ENCODE data around the gene DPH1.
A peak's percentile ranks its signal among the peaks of the same experiment; 100 is the strongest.

DPH1 gene

DNA sequence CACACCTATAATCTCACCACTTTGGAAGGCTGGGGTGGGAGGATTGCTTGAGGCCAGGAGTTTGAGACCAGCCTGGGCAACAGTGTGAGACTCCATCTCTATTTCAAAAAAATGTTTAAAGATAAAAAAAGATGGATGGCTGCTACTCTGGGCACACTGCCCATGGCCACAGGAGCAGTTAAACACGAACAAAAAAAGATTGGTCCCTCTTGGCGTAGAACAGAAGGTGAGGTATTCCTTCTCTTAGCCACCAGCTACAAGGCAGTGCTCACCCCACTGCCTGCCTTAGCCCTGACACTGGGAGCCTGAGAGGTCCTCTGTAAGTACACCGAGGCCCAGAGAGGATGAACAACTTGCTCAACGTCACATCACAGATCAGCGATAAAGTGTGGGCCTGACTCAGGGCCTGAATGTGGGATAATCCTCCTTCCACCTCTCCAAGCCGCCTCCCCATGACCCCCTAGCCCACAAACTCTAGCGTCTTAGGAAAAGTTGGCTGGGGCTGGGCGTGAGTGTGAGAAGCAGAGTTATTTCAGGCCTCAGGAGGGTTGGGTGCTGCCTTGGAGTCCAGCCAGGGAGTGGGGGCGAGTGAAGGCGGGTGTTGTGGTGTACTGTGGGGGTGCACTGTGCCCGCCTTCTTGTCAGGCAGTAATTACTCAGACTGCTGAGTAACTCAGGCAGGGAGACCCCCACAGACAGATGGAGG, 2.3 kb upstream of the DPH1 start:
- no peak for DNase-seq

DNA sequence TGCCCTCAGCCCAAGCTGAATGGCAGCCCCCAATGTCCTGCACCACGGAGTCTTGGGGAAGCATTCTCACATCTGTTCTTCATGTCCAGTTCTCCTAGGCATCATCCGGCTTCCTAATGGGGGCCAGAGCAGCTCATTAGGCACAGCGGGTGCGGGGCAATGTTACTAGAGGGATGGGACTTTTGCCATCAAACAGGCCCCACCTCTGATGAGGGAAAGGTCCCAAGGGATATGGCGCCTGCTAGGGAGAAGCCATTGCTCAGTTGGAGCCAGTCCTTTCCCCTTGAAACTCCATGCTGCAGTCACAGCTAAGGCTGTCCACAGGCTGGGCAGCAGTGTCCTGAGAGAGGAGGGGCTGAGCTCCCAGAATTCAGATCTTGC, 1.7 kb upstream of the DPH1 start:
- no peak for DNase-seq

DNA sequence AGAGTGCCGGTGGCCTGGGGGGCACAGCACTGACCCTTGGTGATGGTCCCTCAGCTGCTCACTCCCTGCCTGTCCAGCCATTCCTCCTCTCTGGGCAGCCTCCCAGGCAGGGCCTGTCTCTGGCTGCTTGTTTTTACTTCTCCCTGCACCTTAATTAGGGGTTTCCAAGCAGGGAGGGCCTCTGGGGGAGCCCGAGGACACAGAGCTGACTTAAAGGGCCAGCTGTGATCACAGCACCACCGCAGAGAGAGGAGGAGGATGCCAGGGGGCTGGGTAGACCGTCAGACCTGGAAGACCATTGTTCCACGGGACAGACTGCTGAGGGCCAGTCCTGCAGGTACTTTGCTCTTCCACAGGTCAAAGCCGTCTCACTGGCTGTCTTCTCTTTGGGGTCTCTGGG, 1.2 kb upstream of the DPH1 start:
- DNase-seq = no peak

DNA sequence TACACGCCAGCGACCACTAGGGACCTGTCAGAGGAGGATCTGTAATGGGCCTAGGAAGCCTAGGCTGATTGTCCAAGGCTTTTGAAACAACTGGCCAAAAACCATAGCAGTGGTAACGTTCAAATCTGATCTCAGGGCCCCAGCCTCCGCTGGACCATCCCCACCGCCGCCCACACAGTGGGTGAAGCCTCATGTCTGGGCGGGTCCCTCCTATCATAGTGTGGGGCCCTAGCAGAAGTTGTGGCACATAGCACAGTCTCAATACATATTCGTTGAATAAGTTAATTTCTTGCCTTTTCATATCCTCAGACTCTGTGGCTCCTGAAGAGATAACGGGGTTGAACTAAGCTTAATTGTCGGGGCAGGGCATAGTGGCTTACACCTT, 818 bp downstream of the DPH1 start:
- DNase-seq = peak in 1 of 2 experiments; percentile 47

DNA sequence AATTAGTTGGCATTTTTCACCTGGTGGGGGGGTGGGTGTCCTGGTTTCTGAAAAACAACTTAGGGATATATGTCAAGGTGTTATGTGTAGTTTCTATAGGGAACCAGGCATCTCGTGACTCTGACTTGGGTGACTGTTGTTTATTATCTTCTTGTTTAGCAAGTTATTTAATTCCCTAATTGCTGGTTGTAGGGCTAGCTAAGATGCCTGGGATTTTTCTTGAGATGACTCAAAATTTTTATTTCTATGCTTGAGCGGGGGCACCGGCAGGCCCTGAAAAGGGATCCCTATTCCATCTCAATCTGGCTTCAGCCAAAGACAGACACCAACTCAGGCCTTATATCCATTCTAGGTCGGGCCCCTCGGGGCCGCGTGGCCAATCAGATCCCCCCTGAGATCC, 3.2 kb downstream of the DPH1 start:
- no peak for DNase-seq

DNA sequence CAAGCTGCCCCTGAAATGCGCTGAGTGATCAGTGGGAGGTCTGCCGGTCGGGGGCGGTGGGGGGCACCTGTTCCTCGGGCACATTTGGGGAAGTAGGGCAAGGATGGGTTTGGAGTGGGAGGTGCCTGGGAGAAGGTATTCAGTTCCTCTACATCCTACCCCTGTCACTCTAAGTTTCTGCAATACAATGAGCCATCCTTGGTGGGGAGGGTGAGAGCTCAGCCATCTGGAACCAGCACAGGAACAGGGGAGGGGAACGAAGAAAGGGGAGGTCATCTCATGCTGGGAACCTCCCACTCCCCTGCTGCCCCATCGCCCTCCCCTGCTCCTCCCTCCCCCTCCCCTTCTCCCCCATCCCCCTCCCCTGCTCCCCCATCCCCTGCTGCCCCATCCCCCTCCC, 4.2 kb downstream of the DPH1 start:
- no peak for DNase-seq

- no peak for DNase-seq
Observed at GRCh38 chr17:2034806-2035540, 5.0 kb downstream of the DPH1 start.

GRCh38 chr17:2035541-2036488, 5.9 kb downstream of the DPH1 start:
- DNase-seq = no peak

- DNase-seq = no peak
Observed at GRCh38 chr17:2037155-2037554, 7.2 kb downstream of the DPH1 start.

GRCh38 chr17:2040219-2040827, 10.4 kb downstream of the DPH1 start:
- DNase-seq = no peak

DNA sequence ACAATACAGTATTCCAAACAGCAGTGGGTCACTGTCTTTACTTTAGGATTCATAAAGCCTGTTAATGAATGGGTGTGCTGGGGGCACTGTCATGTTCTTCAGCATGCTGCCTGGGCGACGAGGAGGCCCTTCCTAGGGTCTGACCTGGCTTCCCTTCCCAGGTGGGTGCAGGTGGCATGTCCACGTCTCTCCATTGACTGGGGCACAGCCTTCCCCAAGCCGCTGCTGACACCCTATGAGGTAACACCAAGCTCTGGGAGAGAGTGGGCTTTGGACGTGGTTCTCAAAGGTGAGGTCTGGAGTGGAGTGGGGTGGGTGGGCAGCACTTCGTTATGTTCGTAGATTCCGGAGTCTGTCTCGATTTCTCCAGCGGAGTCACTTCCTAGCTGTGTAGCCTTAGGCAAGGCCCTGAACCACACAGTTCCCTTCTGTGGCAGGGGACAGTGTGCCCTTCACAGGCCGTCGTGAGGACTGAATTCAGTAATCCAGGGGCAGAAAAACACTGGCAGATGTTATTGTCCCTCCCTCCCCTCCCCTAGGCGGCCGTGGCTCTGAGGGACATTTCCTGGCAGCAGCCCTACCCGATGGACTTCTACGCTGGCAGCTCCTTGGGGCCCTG, 11.1 kb downstream of the DPH1 start:
- DNase-seq = no peak

GRCh38 chr17:2041561-2042389, 11.8 kb downstream of the DPH1 start, which contains the start of gene OVCA2:
Gene OVCA2, plus strand, starts transcription at chr17:2042022. Its CDS starts 26 bp downstream, at chr17:2042048.
- DNase-seq = peak; percentile 92 to 98

DNA sequence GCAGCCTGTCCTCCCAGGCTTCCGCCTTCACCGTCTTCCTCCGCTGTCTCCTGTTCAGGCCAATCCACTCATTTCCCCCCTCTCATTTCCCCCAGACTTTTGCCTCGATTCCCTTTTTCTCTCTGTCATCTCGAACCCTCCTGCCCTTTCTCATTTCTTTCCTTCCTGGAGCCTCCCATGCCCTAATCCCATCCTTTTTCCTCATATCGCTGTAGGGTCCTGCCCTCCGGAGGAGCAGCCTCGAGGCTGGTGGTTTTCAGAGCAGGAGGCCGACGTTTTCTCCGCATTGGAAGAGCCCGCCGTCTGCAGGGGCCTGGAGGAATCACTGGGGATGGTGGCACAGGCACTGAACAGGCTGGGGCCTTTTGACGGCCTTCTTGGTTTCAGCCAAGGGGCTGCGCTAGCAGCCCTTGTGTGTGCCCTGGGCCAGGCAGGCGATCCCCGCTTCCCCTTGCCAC, 12.5 kb downstream of the DPH1 start:
- peak; percentile 31 to 54 for DNase-seq

GRCh38 chr17:2042933-2043332, 13.0 kb downstream of the DPH1 start:
- DNase-seq = no peak

DNA sequence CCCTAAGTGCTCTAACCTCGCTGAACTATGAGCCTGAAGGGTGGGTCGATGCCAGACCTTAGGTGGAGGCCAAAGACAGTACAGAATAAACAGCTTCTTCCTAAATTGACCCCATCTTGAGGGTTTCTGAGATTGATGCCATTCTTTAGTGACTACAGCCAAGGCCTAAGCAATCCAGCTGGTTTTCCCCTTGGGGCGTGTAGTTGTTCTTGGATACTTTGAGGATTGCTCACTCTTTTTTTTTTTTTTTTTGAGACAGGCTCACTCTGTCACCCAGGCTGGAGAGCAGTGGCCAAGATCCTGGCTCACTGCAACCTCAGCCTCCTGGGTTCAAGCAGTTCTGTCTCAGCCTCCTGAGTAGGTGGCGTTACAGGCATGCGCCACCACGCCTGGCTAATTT, 13.8 kb downstream of the DPH1 start:
- no peak for DNase-seq

- DNase-seq = no peak
Observed at GRCh38 chr17:2044263-2044894, 14.4 kb downstream of the DPH1 start.

DNA sequence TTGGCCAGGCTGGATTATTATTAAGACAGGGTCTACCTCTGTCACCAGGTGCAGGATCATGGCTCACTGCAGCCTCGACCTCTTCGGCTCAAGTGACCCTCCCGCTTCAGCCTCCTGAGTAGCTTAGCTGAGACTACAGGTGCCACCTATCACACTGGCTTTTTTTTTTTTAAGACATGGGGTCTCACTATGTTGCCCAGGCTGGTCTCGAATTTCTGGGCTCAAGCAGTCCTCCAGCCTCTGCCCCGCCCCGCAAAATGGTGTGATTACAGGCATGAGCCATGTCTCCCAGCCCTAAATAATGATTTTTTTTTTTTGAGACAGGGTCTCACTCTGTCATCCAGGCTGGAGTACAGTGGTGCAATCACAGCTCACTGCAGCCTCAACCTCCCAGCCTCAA, 17.6 kb downstream of the DPH1 start:
- no peak for DNase-seq

- no peak for DNase-seq
Observed at GRCh38 chr17:2048805-2049204, 18.9 kb downstream of the DPH1 start.

DNA sequence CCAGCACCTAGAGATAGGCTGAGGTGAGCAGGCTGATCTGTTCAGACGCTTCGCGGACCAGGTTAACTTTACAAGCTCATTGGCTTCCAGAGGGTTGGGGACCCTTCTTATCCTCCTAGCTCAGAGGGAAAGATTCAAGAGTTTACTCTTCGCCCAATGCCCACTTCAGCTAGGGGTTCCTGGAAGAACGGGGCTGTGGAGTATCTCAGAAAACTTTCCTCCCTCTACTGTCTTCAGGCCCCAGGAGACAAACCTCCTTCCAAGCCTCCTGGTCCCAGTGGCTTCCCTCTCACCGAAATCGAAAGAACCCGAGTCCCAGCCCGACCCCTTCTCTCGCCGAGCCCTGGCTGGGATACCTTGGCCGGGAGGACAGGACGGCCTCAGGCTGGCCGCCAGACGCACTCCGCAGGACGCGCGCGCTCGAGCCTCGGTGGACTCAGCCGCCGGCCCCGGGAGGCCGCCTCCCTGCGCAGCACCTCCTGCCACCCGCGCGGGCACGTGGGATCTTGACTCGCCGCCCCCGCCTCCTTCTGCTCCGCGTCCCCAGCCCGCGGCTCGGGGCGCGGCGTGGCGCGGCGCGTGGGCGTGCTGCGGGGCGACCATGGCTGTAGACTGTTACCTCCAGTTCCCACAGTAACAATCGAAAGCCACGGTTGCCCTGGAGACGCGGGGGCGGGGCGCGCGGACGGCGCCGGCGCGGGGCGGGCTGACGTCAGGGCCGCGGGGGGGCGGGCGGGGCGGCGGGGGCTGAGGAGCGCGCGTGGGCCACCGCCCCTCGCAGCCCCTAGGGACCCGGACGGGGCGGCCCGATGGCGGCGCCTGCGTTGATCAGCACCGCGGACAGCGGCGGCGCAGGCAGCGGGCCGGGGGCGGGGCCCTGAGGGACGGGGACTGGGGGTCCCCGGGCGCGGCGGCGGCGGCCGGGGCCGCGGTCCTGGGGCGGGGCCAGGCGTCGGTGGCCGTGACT, 19.7 kb downstream of the DPH1 start:
- peak; percentile 81 to 88 for DNase-seq
